NCI-H748 (cell line): ENCODE results near the gene ROCK1.
"Not testable (repeated sequence)": the region's sequence is repeated elsewhere in the genome, so short reads cannot be mapped to it uniquely, and the experiment has no call there.

ENCODE experiments used
- DNase-seq: peaks from one replicate; lab custom pipeline; 2025; ENCODE audit not compliant: unreplicated experiment; lab: John Stamatoyannopoulos, UW

Gene ROCK1

GRCh38 chr18:21056545-21056944, 55.1 kb downstream of the ROCK1 start:
- DNase-seq = no peak

- no peak for DNase-seq
Observed at GRCh38 chr18:21054252-21054821, 57.3 kb downstream of the ROCK1 start.

- DNase-seq = no peak
Observed at GRCh38 chr18:21053127-21053526, 58.5 kb downstream of the ROCK1 start.

- no peak for DNase-seq
Observed at GRCh38 chr18:21052385-21052784, 59.2 kb downstream of the ROCK1 start.

GRCh38 chr18:21051620-21052019, 60.0 kb downstream of the ROCK1 start:
- no peak for DNase-seq

GRCh38 chr18:21049306-21049705, 62.3 kb downstream of the ROCK1 start:
- no peak for DNase-seq

GRCh38 chr18:21047126-21047525, 64.5 kb downstream of the ROCK1 start:
- DNase-seq = no peak

- no peak for DNase-seq
Observed at GRCh38 chr18:21040466-21040865, 71.1 kb downstream of the ROCK1 start.

- no peak for DNase-seq
Observed at GRCh38 chr18:21038201-21038600, 73.4 kb downstream of the ROCK1 start.

GRCh38 chr18:21031845-21032244, 79.8 kb downstream of the ROCK1 start:
- no peak for DNase-seq

- DNase-seq = not testable (repeated sequence)
Observed at GRCh38 chr18:21018257-21018656, 93.4 kb downstream of the ROCK1 start.

GRCh38 chr18:21012308-21012707, 99.3 kb downstream of the ROCK1 start:
- DNase-seq = no peak

- DNase-seq = peak; percentile 3
Observed at GRCh38 chr18:21004726-21005125, 106.9 kb downstream of the ROCK1 start.

GRCh38 chr18:21000667-21001066, 110.9 kb downstream of the ROCK1 start:
- no peak for DNase-seq

GRCh38 chr18:20997371-20997770, 114.2 kb downstream of the ROCK1 start:
- DNase-seq = no peak

- no peak for DNase-seq
Observed at GRCh38 chr18:20996418-20996817, 115.2 kb downstream of the ROCK1 start.

- no peak for DNase-seq
Observed at GRCh38 chr18:20988726-20989125, 122.9 kb downstream of the ROCK1 start.

- DNase-seq = no peak
Observed at GRCh38 chr18:20975077-20975476, 136.5 kb downstream of the ROCK1 start.

- peak; percentile 29 for DNase-seq
Observed at GRCh38 chr18:20971886-20972267, 139.7 kb downstream of the ROCK1 start.

- no peak for DNase-seq
Observed at GRCh38 chr18:20966795-20967194, 144.8 kb downstream of the ROCK1 start.

- DNase-seq = no peak
Observed at GRCh38 chr18:20963027-20963426, 148.6 kb downstream of the ROCK1 start.

- DNase-seq = no peak
Observed at GRCh38 chr18:20960735-20961134, 150.9 kb downstream of the ROCK1 start.

GRCh38 chr18:20950827-20951226, 160.8 kb downstream of the ROCK1 start:
- DNase-seq = not testable (repeated sequence)
